Right lobe of liver (tissue), 6 donors: Measurements from ENCODE around the gene PNKP. TPM values are rescaled to one million over a fixed set of nuclear protein-coding genes. Genes with fewer than 3 reads are reported as not detected.
A peak's percentile ranks its signal among the peaks of the same experiment; 100 is the strongest.

Experiments used
- ATAC-seq, 4 donors: fragments of 200-7000 bp; cut with Tn5 transposase; one replicate each; pipeline ENCODE4 v1.9.1; 2020; ENCODE audit warnings: mild to moderate bottlenecking in 4 of 4, moderate library complexity in 4 of 4
- DNase-seq, 3 donors: peaks; one replicate each; pipeline ENCODE4 v3.0.0-alpha.2; 2020
- H3K27ac ChIP-seq, 3 donors: fragments of 200-600 bp; one replicate each; pipeline ENCODE4 v1.8.0; 2022
- H3K27me3 ChIP-seq, 2 donors: fragments of 200-600 bp; one replicate each; pipeline ENCODE4 v1.8.0; 2022
- H3K36me3 ChIP-seq, 4 donors: fragments of 200-600 bp; sonication (generic) in 1 of 4; one replicate each; pipeline versions ENCODE4 v1.5.1 to v1.8.0; 2017 to 2022; ENCODE audit warnings: control low read depth in 1 of 4
- H3K4me1 ChIP-seq, 4 donors: fragments of 200-600 bp; sonication (generic) in 1 of 4; one replicate each; pipeline versions ENCODE4 v1.5.1 to v1.8.0; 2017 to 2022; ENCODE audit warnings: control low read depth in 1 of 4
- H3K4me3 ChIP-seq, 3 donors: fragments of 200-600 bp; one replicate each; pipeline ENCODE4 v1.8.0; 2022
- H3K9me3 ChIP-seq, 4 donors: fragments of 200-600 bp; sonication (generic) in 1 of 4; one replicate each; pipeline versions ENCODE4 v1.5.1 to v1.8.0; 2017 to 2022; ENCODE audit warnings: control low read depth in 1 of 4
- CTCF ChIP-seq, 4 donors: fragments of 200-600 bp in 3 of 4; fragments of 450-650 bp in 1 of 4; IDR thresholded peaks; one replicate each; pipeline versions ENCODE4 v1.5.1 to v1.8.0; 2016 to 2022; ENCODE audit warnings: antibody characterized with exemption in 4 of 4, mild to moderate bottlenecking in 2 of 4
- POLR2A ChIP-seq: fragments of 450-650 bp; IDR thresholded peaks from one replicate; pipeline ENCODE4 v1.6.1; 2017; ENCODE audit warnings: antibody characterized with exemption, mild to moderate bottlenecking
- WGBS: methylation state at CpG from one replicate; pipeline ENCODE4 v1.1.6; 2018; ENCODE audit warnings: low coverage, low lambda C conversion rate; ENCODE audit not compliant: insufficient coverage; ENCODE audit errors: missing lambda C conversion rate; 5-methylcytosine and 5-hydroxymethylcytosine counted together
- intact Hi-C, 2 donors: fragments of 100-400 bp; cut with DNase I; formaldehyde crosslinking; loops; one replicate each; pipeline versions ENCODE4 v1.11.2 to v1.14.1; 2022
- total RNA-seq, 6 experiments: library from RNA; depleted of rRNA in 2 of 6; stranded (reverse); fragments of >200 nt in 2 of 6; fragmentation: NEBNext Ultra II Directional in 3 of 6; extraction: Animal tissue kit (Norgen Biotek cat#: 25700) in 3 of 6; gene quantifications; one replicate each; pipeline versions ENCODE4 v1.1.0 to v1.2.4, GENCODE V29; 2016 to 2023
- donor health status: DM: no; HTN: yes; CAD: no.
- donor health status: DM: no; HTN: no; CAD: no.
- donor health status: DM: no; HTN: no; CAD: no.
- donor health status: DM: no; HTN: yes; CAD: no.
- donor health status: DM: no; HTN: yes; CAD: no.

Gene PNKP
- total RNA-seq, 6 experiments from 2014 or later: 21.0 to 37.5 (median 27.9) TPM

DNA sequence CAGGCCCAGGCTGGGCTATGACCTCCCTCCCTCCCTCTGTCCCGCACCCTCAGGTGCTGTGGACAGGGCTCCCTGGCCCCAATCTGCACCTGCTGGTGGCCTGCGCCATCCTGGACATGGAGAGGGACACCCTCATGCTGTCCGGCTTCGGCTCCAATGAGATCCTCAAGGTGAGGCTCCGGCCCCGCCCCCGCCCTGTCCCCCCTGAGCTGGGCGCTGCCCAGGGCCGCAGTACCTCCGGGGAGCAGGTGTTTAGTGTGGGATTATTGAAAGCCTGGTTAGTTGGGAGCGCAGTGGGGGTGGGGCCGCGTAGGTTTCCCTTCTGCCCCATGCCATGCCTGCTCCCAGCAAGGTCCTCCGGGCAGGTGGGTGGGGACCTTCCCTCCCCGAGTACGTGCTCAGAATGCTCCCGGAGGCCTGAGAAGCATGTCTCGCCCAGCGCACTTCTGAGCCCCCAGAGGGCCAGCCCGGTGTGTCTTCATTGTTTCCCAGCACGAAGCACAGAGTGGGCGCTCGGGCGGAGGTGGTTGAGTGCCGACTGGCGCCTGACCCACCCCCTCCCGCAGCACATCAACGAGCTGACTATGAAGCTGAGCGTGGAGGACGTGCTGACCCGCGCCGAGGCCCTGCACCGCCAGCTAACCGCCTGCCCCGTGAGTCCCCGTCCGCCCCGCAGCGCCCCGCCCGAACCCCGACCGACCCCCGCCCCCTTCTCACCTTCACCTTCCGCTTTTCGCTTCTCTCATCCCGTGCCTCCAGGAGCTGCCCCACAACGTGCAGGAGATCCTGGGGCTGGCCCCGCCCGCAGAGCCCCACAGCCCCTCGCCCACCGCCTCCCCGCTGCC lies 20.5 kb upstream of the PNKP start:
- no peaks in the 10 kb centered on the region for H3K9me3 ChIP-seq
- ATAC-seq: no peak
- H3K27me3 ChIP-seq: no peaks in the 10 kb centered on the region
- H3K4me3 ChIP-seq: no peak overlapping the region
- no peak for TF ChIP-seq POLR2A
- TF ChIP-seq CTCF (IDR thresholded peaks at IDR 0.05): no peak
- WGBS: 90% methylated on average over 24 of the region's 54 CpGs
- H3K27ac ChIP-seq: no peak overlapping the region
- peak in 1 of 3 donors; percentile 44 for DNase-seq
- peaks cover 3 to 32% (median 14%) of the 10 kb centered on the region in 4 donors for H3K36me3 ChIP-seq
- intact Hi-C loops: no loop called here
- H3K4me1 ChIP-seq: peaks cover 0 to 7% (median 0%) of the 10 kb centered on the region in 4 donors

GRCh38 chr19:49887037-49887664 lies 19.8 kb upstream of the PNKP start:
- no peak for TF ChIP-seq CTCF (IDR thresholded peaks at IDR 0.05)
- TF ChIP-seq POLR2A: no peak
- no peak overlapping the region for H3K4me3 ChIP-seq
- H3K4me1 ChIP-seq: peaks cover 0 to 7% (median 0%) of the 10 kb centered on the region in 4 donors
- H3K27me3 ChIP-seq: no peaks in the 10 kb centered on the region
- H3K9me3 ChIP-seq: no peaks in the 10 kb centered on the region
- peaks cover 3 to 39% (median 22%) of the 10 kb centered on the region in 4 donors for H3K36me3 ChIP-seq
- WGBS: 55% methylated on average over 9 of the region's 23 CpGs
- peak in 1 of 4 donors; percentile 29 for ATAC-seq
- intact Hi-C loops: no loop called here
- peak in 1 of 3 donors; percentile 44 for DNase-seq
- no peak overlapping the region for H3K27ac ChIP-seq

GRCh38 chr19:49884760-49885159 lies 17.4 kb upstream of the PNKP start:
- Histone ChIP-seq H3K4me3 (no peak overlapping the region), H3K27ac (no peak overlapping the region), H3K4me1 (no peaks in the 10 kb centered on the region), H3K27me3 (no peaks in the 10 kb centered on the region), H3K36me3 (peaks cover 3 to 60% (median 34%) of the 10 kb centered on the region in 4 donors), H3K9me3 (no peaks in the 10 kb centered on the region)
- ATAC-seq (no peak), DNase-seq (no peak)
- 80% methylated on average over 1 of the region's 3 CpGs for WGBS
- intact Hi-C loops: no loop called here
- TF ChIP-seq CTCF (IDR thresholded peaks at IDR 0.05) (no peak), POLR2A (no peak)

DNA sequence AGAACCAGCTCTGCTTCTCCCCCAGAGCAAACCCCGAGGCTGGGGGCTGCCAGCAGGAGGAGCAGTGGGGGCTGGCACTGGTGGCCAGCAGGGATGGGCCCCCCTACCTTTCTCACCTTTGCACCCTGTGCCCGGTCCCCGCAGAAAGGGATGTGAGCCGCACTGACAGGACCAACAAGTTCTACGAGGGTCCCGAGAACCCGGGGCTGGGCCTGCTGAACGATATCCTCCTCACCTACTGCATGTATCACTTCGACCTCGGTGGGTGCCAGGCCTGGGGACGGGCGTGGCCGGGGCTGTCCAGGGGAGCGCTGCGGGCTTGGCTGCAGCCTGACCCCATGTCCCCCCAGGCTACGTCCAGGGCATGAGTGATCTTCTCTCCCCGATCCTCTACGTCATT lies 16.7 kb upstream of the PNKP start:
- TF ChIP-seq POLR2A (no peak), CTCF (IDR thresholded peaks at IDR 0.05) (no peak)
- intact Hi-C loops: no loop called here
- WGBS: no CpG with 5 or more reads among the region's 18 CpGs
- peak in 2 of 3 donors; percentile 31 to 53 for DNase-seq
- no peaks in the 10 kb centered on the region for H3K9me3 ChIP-seq
- H3K36me3 ChIP-seq: peaks cover 3 to 67% (median 34%) of the 10 kb centered on the region in 4 donors
- H3K27me3 ChIP-seq: no peaks in the 10 kb centered on the region
- no peak for ATAC-seq
- no peak overlapping the region for H3K27ac ChIP-seq
- H3K4me3 ChIP-seq: no peak overlapping the region
- H3K4me1 ChIP-seq: no peaks in the 10 kb centered on the region
